ENCODE measurements around the gene PTPRD. TPM values are rescaled to one million over a fixed set of nuclear protein-coding genes. Genes with fewer than 3 reads are reported as not detected.

Gene PTPRD
- total RNA-seq, 2 experiments from 2014 or later: not detected

DNA sequence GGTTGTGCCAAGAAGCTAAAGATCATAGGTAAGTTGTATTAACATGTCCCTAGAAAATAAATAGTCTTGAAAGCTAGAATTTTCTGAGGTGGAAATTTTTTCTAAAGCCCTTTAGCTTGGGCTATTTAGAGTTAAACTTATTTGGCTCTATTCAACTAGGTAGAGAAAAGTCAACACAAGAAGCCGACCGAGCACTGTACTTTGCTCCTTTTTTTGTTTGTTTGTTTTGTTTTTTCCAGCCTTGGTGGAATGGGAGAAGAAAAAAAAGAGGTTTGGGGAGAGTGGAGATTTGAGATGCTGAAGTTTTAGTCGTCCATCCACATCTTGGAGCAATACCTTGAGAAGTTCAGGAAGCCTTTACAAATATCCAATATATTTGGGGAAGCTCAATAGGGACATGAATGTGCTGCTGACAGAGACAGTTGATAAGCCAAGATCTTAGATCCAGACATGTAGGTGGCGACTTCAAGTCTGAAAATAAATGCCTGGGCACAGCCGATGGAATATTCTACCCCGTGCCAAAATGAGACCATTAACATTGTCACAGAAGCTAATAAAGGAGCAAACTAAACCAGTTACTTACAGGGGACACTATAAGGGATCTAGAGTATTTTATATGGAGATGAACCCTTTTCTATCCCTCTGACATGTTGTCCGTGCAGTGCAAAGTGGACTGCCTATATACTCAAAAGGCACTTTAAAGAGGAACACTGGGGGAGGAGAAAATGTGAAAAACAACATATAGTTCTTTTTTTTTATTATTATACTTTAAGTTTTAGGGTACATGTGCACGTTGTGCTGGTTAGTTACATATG is 466.1 kb downstream of the PTPRD start:
- no peak overlapping the region for H3K4me3 Mint-ChIP-seq
- H3K4me1 Mint-ChIP-seq: no peaks in the 10 kb centered on the region
- ATAC-seq (no peak), DNase-seq (no peak)
- H3K27me3 Mint-ChIP-seq: no peaks in the 10 kb centered on the region
- no peak overlapping the region for H3K27ac Mint-ChIP-seq
- ChIA-PET CTCF (no interaction called here), POLR2A (no interaction called here)
- no peaks in the 10 kb centered on the region for H3K36me3 Mint-ChIP-seq (ENCODE audit: low read depth)
- intact Hi-C loops (cut with DNase I, micrococcal nuclease): no loop called here
- H3K9me3 Mint-ChIP-seq (ENCODE audit: low read depth): peaks cover 4% of the 10 kb centered on the region

DNA sequence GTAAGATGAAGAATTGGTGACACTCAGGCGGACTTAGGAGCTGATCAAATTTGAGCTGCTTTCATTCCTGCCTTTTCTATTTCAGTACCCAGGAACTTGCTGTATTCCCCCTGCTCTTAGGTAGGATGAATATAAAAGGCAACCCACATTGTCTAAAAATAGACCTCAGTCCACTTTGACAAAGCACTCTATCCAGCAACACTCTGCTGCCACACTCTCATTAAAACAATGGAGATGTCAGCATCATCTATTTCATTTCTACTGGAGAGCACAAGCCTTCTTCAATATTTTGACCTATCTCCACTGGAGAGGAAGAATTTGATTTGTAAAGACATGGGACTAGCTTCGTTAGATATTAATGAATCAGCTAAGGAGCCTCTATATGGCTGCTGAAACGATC is 468.4 kb downstream of the PTPRD start:
- DNase-seq: no peak
- POLR2A ChIA-PET: no interaction called here
- no peak for ATAC-seq
- Mint-ChIP-seq H3K36me3 (ENCODE audit: low read depth) (no peaks in the 10 kb centered on the region), H3K4me3 (no peak overlapping the region), H3K27ac (no peak overlapping the region), H3K9me3 (ENCODE audit: low read depth) (peaks cover 6% of the 10 kb centered on the region), H3K4me1 (no peaks in the 10 kb centered on the region), H3K27me3 (no peaks in the 10 kb centered on the region)
- intact Hi-C loops (cut with DNase I, micrococcal nuclease): no loop called here
- CTCF ChIA-PET: no interaction called here

DNA sequence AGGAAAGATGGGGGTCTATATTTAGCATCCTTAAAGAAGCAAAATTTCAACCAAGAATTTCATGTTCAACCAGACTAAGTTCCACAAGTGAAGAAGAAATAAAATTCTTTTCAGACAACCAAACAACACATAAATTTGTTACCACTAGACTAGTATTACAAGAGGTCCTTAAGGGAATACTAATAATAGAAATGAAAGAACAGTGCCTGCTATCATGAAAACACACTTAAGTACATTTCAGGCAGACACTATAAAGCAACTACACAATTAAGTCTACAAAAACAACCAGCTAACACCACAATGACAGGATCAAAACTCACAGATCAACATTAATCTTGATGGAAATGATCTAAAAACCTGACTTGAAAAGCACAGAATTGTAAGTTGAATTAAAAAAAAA is 477.2 kb downstream of the PTPRD start:
- Mint-ChIP-seq H3K27me3 (no peaks in the 10 kb centered on the region), H3K36me3 (ENCODE audit: low read depth) (no peaks in the 10 kb centered on the region), H3K27ac (no peak overlapping the region), H3K4me1 (no peaks in the 10 kb centered on the region), H3K4me3 (no peak overlapping the region), H3K9me3 (ENCODE audit: low read depth) (peaks cover 30% of the 10 kb centered on the region)
- ATAC-seq (no peak), DNase-seq (no peak)
- intact Hi-C loops (cut with DNase I, micrococcal nuclease): no loop called here
- ChIA-PET POLR2A (no interaction called here), CTCF (no interaction called here)

DNA sequence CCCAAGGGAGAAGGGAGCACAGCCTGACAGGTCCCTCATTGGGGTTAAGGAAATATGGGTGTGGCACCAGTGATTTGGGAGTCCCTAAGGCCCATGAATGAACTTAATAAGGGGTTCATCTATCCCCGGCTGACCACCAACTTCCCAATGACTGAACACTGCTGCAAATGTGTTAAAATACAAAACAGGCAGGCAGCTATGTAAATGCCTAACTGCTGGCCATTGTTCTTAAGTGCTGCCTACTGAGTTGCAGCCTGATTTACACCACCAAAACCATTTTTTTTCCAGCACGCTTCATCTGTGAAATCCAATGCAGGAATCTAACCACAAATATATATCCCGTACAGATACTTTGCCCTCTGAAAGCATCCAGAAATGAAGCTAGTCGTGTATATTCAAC is 478.5 kb downstream of the PTPRD start:
- intact Hi-C loops (cut with DNase I, micrococcal nuclease): no loop called here
- H3K36me3 Mint-ChIP-seq (ENCODE audit: low read depth): no peaks in the 10 kb centered on the region
- H3K4me1 Mint-ChIP-seq: no peaks in the 10 kb centered on the region
- CTCF ChIA-PET: no interaction called here
- no peak overlapping the region for H3K4me3 Mint-ChIP-seq
- ATAC-seq (no peak), DNase-seq (no peak)
- no peak overlapping the region for H3K27ac Mint-ChIP-seq
- POLR2A ChIA-PET: interaction anchor here (0.6 kb wide), 1 partner anchor 10 kb away, joined by 4 read pairs; no protein-coding TSS in a partner anchor
- H3K9me3 Mint-ChIP-seq (ENCODE audit: low read depth): peaks cover 26% of the 10 kb centered on the region
- no peaks in the 10 kb centered on the region for H3K27me3 Mint-ChIP-seq

DNA sequence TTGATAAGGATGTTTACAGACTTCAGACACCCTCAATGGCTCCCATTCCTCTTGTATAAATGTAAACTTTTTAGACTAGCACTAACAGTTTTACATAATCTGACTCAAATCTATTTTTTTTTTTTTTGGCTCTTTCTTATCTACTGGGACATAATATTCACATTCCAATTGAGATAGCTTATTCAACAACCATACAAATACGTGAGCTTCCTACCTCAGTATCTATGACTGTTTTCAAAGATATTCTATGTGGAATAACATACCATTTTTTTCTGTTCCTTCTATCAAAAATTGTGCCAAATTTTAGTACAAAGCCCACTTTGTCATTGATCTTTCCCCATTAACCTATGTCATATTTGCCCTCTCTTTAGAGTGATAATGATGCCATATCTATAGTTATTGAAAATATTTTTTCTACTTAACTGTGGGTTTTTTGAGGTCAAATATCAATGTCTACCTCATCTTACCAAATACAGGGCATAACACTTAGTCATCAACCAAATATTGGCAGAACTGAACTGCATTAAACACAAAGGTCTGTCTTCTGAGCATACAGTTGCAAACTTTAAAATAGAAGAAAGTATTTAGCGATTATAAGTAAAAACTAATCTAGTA is 482.6 kb downstream of the PTPRD start:
- CTCF ChIA-PET: no interaction called here
- no peaks in the 10 kb centered on the region for H3K4me1 Mint-ChIP-seq

DNA sequence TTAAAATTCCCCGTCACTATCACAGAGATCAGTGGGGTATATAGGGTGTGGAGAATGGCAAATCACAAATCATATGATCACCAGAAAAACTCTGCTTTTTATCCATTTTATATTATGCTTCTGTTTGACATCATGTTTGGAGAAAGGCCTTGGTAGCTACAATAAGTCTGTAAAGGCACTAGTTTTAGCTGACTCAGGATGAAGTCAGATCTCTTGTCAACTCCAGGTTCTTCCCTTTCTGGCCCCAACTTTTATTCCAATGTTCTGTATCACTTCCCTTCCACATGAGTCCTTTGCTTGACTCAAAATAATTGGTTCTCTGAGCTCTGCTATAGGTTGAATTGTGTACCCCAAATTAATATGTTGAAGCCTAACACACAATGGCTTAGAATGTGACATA is 484.9 kb downstream of the PTPRD start:
- DNase-seq: no peak
- no peak overlapping the region for H3K4me3 Mint-ChIP-seq
- H3K27me3 Mint-ChIP-seq: no peaks in the 10 kb centered on the region
- no peak overlapping the region for H3K27ac Mint-ChIP-seq
- intact Hi-C loops (cut with DNase I, micrococcal nuclease): no loop called here
- H3K4me1 Mint-ChIP-seq: no peaks in the 10 kb centered on the region
- ChIA-PET CTCF (no interaction called here), POLR2A (no interaction called here)
- ATAC-seq: no peak
- H3K9me3 Mint-ChIP-seq (ENCODE audit: low read depth): peaks cover 2% of the 10 kb centered on the region
- H3K36me3 Mint-ChIP-seq (ENCODE audit: low read depth): no peaks in the 10 kb centered on the region

More for the DNA sequence above, 482.6 kb downstream of the PTPRD start:
- POLR2A ChIA-PET: no interaction called here
- H3K9me3 Mint-ChIP-seq (ENCODE audit: low read depth): peaks cover 7% of the 10 kb centered on the region
- ATAC-seq (no peak), DNase-seq (no peak)
- no peaks in the 10 kb centered on the region for H3K27me3 Mint-ChIP-seq
- H3K4me3 Mint-ChIP-seq: no peak overlapping the region
- intact Hi-C loops (cut with DNase I, micrococcal nuclease): no loop called here
- no peak overlapping the region for H3K27ac Mint-ChIP-seq
- H3K36me3 Mint-ChIP-seq (ENCODE audit: low read depth): no peaks in the 10 kb centered on the region

DNA sequence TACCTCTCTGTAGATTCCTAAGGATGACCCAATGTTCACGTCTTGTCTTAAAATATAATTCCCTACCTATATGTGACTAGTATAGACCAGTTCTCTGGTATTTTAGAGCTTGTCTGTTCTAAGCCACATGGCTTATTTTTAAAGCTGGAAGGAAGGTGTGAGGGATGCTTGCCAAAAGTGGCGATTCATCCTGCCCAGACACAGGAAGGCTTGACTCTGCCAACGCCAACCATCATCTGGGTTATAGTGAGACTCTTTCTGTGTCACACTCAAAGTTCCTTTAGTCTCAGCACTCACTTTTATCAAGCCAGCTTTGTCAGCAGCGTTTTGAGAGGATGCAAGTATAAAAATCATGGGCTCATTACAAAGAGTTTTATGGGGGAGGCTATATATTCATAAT is 500.0 kb downstream of the PTPRD start:
- no peak overlapping the region for H3K4me3 Mint-ChIP-seq
- ATAC-seq (no peak), DNase-seq (no peak)
- H3K27ac Mint-ChIP-seq: no peak overlapping the region
- no peaks in the 10 kb centered on the region for H3K4me1 Mint-ChIP-seq
- POLR2A ChIA-PET: no interaction called here
- intact Hi-C loops (cut with DNase I, micrococcal nuclease): no loop called here
- CTCF ChIA-PET: no interaction called here
- H3K9me3 Mint-ChIP-seq (ENCODE audit: low read depth): peaks cover 2% of the 10 kb centered on the region
- H3K27me3 Mint-ChIP-seq: no peaks in the 10 kb centered on the region
- H3K36me3 Mint-ChIP-seq (ENCODE audit: low read depth): no peaks in the 10 kb centered on the region

DNA sequence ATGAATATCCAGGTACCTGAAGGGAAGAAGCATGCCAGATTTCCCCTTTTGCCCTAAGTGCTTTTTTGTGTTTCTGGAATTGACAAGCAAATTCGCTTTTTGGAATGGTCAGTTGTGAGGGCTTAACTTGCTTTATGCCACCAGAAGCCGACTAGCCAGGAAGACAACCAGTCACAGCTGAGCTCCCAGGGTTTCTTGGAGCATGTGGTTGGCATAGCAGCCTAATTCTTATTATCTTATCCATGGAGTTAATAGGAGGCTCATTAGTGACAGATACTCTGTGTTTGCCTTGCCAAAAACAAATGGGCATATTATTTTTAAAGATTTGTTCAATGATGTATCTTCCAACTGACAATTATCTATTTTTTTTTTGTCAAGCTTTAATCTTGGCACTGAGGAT is 500.7 kb downstream of the PTPRD start:
- DNase-seq (no peak), ATAC-seq (no peak)
- H3K27me3 Mint-ChIP-seq: no peaks in the 10 kb centered on the region
- intact Hi-C loops (cut with DNase I, micrococcal nuclease): no loop called here
- H3K9me3 Mint-ChIP-seq (ENCODE audit: low read depth): peaks cover 2% of the 10 kb centered on the region
- no peaks in the 10 kb centered on the region for H3K36me3 Mint-ChIP-seq (ENCODE audit: low read depth)
- H3K27ac Mint-ChIP-seq: no peak overlapping the region
- H3K4me1 Mint-ChIP-seq: no peaks in the 10 kb centered on the region
- no peak overlapping the region for H3K4me3 Mint-ChIP-seq
- CTCF ChIA-PET: interaction anchor here (1.4 kb wide), 1 partner anchor 52 kb away, joined by 4 read pairs; no protein-coding TSS in a partner anchor
- POLR2A ChIA-PET: no interaction called here

DNA sequence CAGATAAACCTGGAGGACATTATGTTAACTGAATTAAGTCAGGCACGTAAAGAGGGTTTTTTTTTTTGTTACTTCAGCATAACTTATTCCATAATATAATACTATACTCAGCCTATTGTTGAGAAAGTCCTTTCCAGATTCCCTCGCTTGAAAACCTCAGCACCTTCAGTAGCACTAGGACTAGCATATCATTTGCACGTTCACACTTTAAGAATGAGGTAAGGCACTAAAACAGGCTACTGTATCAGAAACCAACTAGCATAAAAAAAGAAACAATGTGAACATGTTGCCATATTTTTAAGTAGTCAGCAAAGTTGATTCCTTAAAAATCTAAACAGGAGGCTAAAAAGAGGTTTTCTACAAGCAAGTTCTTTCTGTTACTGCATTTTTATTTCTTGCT is 504.0 kb downstream of the PTPRD start:
- no peaks in the 10 kb centered on the region for H3K36me3 Mint-ChIP-seq (ENCODE audit: low read depth)
- no peak overlapping the region for H3K4me3 Mint-ChIP-seq
- CTCF ChIA-PET: no interaction called here
- no peak overlapping the region for H3K27ac Mint-ChIP-seq
- ATAC-seq (no peak), DNase-seq (no peak)
- no peaks in the 10 kb centered on the region for H3K4me1 Mint-ChIP-seq
- H3K9me3 Mint-ChIP-seq (ENCODE audit: low read depth): peaks cover 3% of the 10 kb centered on the region
- POLR2A ChIA-PET: no interaction called here
- H3K27me3 Mint-ChIP-seq: no peaks in the 10 kb centered on the region
- intact Hi-C loops (cut with DNase I, micrococcal nuclease): no loop called here

DNA sequence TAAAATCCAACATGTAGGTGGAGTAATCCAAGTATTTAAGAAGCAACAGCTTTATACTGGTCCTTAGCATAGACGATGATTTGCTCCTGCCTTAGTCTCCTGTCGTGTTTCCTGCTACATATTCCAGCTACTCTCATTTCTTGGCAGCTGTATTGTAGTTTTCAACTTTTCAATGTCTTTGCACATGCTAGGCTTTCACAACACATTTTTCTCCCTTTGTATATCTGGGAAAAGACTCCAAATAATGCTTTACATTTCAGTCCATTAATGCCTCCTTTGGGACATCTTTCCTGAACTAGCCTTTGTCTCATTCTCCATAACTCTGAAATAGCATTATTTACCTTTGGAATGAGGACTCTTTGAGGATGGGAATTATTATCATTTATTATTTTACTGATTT is 508.0 kb downstream of the PTPRD start:
- Mint-ChIP-seq H3K4me3 (no peak overlapping the region), H3K27ac (no peak overlapping the region), H3K36me3 (ENCODE audit: low read depth) (no peaks in the 10 kb centered on the region), H3K9me3 (ENCODE audit: low read depth) (peaks cover 1% of the 10 kb centered on the region), H3K27me3 (no peaks in the 10 kb centered on the region), H3K4me1 (no peaks in the 10 kb centered on the region)
- POLR2A ChIA-PET: no interaction called here
- ATAC-seq: no peak
- intact Hi-C loops (cut with DNase I, micrococcal nuclease): no loop called here
- CTCF ChIA-PET: no interaction called here
- DNase-seq: no peak

DNA sequence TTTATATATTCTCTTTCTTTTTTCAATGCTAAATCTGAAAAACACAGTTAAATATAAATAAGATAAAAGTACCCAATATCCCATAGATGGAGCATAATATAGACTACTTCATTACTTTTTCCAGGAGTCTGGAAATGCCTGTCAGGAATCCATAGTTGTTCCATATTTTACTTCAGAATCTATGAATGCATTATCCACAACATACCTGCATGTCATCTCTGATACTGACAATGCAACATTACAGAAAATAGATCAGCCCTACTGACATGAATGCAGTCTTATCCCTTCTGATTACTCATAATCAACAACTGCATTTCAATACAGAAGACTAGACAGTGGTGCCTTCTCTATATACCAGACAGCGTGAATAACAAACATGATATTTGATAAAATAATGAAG is 517.6 kb downstream of the PTPRD start:
- H3K4me3 Mint-ChIP-seq: no peak overlapping the region
- intact Hi-C loops (cut with DNase I, micrococcal nuclease): no loop called here
- H3K27me3 Mint-ChIP-seq: no peaks in the 10 kb centered on the region
- H3K4me1 Mint-ChIP-seq: no peaks in the 10 kb centered on the region
- ATAC-seq (no peak), DNase-seq (no peak)
- H3K36me3 Mint-ChIP-seq (ENCODE audit: low read depth): no peaks in the 10 kb centered on the region
- H3K27ac Mint-ChIP-seq: no peak overlapping the region
- ChIA-PET POLR2A (no interaction called here), CTCF (no interaction called here)
- no peaks in the 10 kb centered on the region for H3K9me3 Mint-ChIP-seq (ENCODE audit: low read depth)

DNA sequence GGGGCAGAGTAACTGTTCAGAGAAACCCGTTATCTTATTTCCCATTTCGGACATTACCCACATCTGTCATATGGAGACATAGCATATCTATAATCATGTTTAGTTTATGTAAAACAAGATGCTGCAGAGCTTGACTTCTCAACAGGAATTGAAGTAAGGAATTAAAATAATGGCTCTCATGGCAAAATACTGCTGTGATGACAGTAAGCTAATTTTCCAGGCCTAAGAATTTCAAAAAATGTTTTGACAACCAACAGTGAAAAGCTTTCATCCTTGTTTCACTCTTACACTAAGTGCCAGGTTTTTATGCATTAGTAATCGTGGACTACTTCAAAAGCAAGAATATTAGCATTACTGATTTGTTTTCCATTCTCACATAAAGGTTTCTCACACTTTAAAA is 518.2 kb downstream of the PTPRD start:
- H3K36me3 Mint-ChIP-seq (ENCODE audit: low read depth): no peaks in the 10 kb centered on the region
- H3K4me1 Mint-ChIP-seq: no peaks in the 10 kb centered on the region
- intact Hi-C loops (cut with DNase I, micrococcal nuclease): no loop called here
- no peaks in the 10 kb centered on the region for H3K27me3 Mint-ChIP-seq
- POLR2A ChIA-PET: no interaction called here
- CTCF ChIA-PET: no interaction called here
- no peak overlapping the region for H3K27ac Mint-ChIP-seq
- DNase-seq (no peak), ATAC-seq (no peak)
- H3K4me3 Mint-ChIP-seq: no peak overlapping the region
- H3K9me3 Mint-ChIP-seq (ENCODE audit: low read depth): no peaks in the 10 kb centered on the region

Data from activated CD4-positive, alpha-beta T cell treated with anti-CD3 and anti-CD28 coated beads for 36 hours (primary cell).